ENCODE data around the gene CRY2. TPM values are rescaled to one million over a fixed set of nuclear protein-coding genes. Genes with fewer than 3 reads are reported as not detected.

The CRY2 gene
- polyA plus RNA-seq, 1 experiment = 11.7 TPM

DNA sequence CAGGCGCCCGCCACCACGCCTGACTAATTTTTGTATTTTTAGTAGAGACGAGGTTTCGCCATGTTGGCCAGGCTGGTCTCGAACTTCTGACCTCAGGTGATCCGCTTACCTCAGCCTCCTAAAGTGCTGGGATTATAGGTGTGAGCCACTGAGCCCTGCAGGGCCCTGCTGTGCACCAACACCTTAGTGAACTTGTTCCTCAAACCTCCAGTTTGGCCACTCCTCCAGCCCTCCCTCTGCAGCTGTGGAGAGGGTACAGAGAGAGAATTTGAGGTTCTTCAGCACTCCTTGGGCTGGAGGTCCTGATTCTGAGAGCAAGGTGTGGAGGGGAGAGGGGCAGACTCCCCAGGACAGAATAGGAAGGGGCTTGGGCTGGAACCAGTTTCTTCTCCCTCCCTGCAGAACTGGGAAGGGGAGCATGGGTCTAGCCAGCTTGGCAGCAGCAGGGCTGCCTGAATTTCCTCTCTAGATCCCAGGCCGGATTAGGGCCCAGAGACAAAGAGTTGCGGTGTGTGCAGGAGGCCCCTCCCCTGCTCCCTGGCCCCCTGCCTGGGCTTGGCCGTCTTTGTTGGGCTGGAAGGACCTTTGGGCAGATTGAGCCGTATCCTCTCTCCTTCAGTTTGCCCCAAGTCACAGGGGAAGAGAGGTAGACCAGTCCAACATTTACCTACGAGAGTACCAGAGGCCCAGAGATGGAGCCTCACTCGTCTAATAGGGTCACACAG, 72.7 kb downstream of the CRY2 start:
- no peak for DNase-seq (ENCODE audit: low read depth, low spot score)
- peaks cover 8% of the 10 kb centered on the region; the same call in 1 of the 2 replicates for H3K9me3 ChIP-seq (ENCODE audit: control insufficient read depth, insufficient read depth, low read length)
- H3K4me3 ChIP-seq (ENCODE audit: low read depth, low read length) = no peak overlapping the region
- ChIA-PET POLR2A (no interaction called here), CTCF (no interaction called here)
- H3K27ac ChIP-seq (ENCODE audit: low read depth, low read length) = no peak overlapping the region
- TF ChIP-seq, protein P1, sequence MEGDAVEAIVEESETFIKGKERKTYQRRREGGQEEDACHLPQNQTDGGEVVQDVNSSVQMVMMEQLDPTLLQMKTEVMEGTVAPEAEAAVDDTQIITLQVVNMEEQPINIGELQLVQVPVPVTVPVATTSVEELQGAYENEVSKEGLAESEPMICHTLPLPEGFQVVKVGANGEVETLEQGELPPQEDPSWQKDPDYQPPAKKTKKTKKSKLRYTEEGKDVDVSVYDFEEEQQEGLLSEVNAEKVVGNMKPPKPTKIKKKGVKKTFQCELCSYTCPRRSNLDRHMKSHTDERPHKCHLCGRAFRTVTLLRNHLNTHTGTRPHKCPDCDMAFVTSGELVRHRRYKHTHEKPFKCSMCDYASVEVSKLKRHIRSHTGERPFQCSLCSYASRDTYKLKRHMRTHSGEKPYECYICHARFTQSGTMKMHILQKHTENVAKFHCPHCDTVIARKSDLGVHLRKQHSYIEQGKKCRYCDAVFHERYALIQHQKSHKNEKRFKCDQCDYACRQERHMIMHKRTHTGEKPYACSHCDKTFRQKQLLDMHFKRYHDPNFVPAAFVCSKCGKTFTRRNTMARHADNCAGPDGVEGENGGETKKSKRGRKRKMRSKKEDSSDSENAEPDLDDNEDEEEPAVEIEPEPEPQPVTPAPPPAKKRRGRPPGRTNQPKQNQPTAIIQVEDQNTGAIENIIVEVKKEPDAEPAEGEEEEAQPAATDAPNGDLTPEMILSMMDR (IDR thresholded peaks at IDR 0.05; ENCODE audit: low read depth, low read length) = no peak
- peaks cover 38% of the 10 kb centered on the region for H3K27me3 ChIP-seq (ENCODE audit: control insufficient read depth, insufficient read depth, low read length)

DNA sequence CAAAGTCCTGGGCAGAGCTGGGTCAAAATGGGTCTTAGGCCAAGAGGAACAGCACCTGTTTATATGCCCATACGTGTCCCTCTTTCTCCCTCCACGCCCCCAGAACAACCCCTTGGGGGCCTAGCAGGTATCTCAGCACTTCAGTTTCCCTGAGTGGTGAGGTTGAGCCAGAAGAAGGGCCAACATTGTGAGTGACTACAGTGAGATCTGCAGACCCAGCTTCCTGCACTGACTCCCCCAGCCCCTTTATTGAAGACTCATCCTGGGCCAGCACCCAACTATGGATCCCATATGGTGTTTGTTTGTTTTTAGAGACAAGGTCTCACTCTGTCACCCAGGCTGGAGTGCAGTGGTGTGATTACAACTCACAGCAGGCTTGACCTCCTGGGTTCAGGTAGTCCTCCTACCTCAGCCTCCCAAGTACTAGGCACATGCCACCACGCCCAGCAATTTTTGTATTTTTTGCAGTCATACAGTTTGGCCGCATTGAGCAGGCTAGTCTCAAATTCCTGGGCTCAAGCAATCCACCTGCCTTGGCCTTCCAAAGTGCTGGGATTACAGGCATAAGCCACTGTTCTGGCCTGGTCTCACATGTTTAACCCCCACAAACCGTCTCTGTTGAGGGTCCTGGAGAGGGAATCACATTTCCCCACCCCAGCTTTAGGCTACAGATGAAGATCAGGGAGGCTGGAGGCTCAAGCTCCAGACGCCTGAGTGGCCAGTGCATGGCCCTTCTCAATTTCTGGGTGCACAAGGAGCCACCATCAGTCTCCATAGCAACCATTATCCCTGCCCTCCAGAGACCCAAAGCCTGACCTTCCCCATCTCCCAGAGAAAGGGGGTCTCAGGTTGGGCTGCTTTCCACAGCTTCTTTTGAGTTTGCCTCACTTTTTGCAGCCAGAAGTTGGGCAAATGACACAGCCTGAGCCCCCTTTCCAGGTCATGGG, 73.5 kb downstream of the CRY2 start:
- DNase-seq (ENCODE audit: low read depth, low spot score) = no peak
- H3K27me3 ChIP-seq (ENCODE audit: control insufficient read depth, insufficient read depth, low read length) = peaks cover 44% of the 10 kb centered on the region
- CTCF ChIA-PET = no interaction called here
- no peak overlapping the region for H3K4me3 ChIP-seq (ENCODE audit: low read depth, low read length)
- POLR2A ChIA-PET = no interaction called here
- TF ChIP-seq, protein P1 (IDR thresholded peaks at IDR 0.05; ENCODE audit: low read depth, low read length) = no peak
- H3K27ac ChIP-seq (ENCODE audit: low read depth, low read length) = no peak overlapping the region
- peaks cover 8% of the 10 kb centered on the region; the same call in 1 of the 2 replicates for H3K9me3 ChIP-seq (ENCODE audit: control insufficient read depth, insufficient read depth, low read length)

DNA sequence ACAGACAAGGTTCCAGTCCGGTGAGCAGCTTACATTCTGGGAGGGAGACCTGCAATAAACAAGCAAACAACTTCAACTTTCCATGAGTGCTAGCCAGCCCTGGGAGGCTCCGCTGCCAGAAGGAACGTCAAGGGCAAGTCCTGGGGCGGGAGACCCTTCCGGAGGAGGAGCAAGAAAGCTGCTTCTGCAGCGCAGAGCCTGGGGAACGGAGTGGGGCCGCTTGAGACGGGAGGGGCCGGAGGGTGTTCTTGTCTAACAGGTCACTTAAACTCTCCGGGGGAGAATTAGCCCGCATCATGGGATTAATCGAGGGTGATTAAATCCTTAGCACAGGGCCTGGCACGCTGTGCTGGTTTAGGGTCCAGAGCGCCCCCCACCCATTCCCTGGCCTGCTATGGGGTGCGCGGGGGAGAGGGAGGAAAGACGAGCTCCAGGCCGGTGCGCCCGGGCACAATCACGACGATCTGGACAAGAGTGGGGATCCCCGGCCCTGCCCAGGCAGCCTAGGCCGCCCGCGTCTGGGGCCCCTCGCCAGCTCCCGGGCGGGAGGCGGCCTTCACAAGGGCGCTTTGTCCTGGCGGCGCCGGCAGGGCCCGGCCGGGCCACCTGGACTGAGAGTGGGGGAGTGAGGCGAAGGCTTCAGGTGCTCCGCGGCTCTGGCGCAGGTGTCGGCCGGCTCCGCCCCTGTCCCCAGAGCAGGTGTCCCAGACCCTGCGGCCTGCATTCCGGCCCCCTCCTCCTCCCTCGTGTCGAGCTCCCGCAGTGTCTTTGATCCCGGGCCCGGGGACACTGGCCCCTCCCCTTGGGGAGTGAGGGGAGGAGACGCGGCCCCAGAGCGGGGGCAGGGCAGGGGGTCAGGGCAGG, 74.5 kb downstream of the CRY2 start:
- CTCF ChIA-PET = no interaction called here
- H3K4me3 ChIP-seq (ENCODE audit: low read depth, low read length) = no peak overlapping the region
- POLR2A ChIA-PET = no interaction called here
- no peak overlapping the region for H3K27ac ChIP-seq (ENCODE audit: low read depth, low read length)
- no peak for DNase-seq (ENCODE audit: low read depth, low spot score)
- TF ChIP-seq, protein P1 (IDR thresholded peaks at IDR 0.05; ENCODE audit: low read depth, low read length) = no peak
- peaks cover 50% of the 10 kb centered on the region for H3K27me3 ChIP-seq (ENCODE audit: control insufficient read depth, insufficient read depth, low read length)
- H3K9me3 ChIP-seq (ENCODE audit: control insufficient read depth, insufficient read depth, low read length) = peaks cover 8% of the 10 kb centered on the region; the same call in 1 of the 2 replicates

DNA sequence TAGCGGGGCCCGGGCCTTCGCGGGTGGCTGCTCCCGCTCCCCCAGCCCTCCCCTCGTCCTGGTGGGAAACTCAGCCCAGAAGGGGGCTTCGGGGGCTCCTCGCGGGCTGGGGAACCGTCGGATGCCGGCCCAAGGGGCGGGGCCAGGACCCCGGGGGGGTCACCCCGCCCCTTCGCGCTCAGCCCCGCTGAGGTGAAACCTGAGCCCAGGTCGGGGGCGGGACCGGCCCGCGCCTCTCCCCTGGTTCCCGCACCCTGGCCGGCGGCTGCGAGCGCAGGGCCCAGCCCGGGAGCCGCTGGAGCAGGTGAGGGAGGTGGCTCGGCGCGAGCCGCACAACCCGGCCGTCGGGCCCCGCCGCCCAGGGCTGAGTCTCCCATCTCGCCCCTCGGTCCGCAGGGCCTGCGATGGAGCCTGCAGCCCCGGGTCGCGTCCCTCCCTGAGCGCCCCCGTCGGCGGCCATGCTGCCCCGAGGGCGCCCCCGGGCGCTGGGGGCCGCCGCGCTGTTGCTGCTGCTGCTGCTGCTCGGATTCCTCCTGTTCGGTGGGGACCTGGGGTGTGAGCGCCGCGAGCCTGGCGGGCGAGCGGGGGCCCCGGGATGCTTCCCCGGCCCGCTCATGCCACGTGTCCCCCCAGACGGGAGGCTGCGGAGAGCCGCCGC, 75.3 kb downstream of the CRY2 start, which contains the start of gene LARGE2:
Gene LARGE2 (plus strand): TSS at position 232 of the 658 bp plus-strand sequence. CDS start 227 bp downstream, at position 459.
- Histone ChIP-seq H3K4me3 (ENCODE audit: low read depth, low read length) (no peak within 1 kb of the TSS), H3K27me3 (ENCODE audit: control insufficient read depth, insufficient read depth, low read length) (peaks cover 51% of the 10 kb centered on the region), H3K9me3 (ENCODE audit: control insufficient read depth, insufficient read depth, low read length) (peaks cover 4% of the 10 kb centered on the region; the same call in 1 of the 2 replicates), H3K27ac (ENCODE audit: low read depth, low read length) (no peak within 1 kb of the TSS)
- DNase-seq (ENCODE audit: low read depth, low spot score) = no peak
- TF ChIP-seq, protein P1 (IDR thresholded peaks at IDR 0.05; ENCODE audit: low read depth, low read length) = no peak
- CTCF ChIA-PET = interaction anchor here (0.5 to 0.8 kb wide), 2 partner anchors 84 to 96 kb away, joined by 3 to 5 read pairs; no protein-coding TSS in a partner anchor
- POLR2A ChIA-PET = no interaction called here

Measured in AG04450 (cell line).